ENCODE results near the gene TNIP1.

Gene TNIP1

DNA sequence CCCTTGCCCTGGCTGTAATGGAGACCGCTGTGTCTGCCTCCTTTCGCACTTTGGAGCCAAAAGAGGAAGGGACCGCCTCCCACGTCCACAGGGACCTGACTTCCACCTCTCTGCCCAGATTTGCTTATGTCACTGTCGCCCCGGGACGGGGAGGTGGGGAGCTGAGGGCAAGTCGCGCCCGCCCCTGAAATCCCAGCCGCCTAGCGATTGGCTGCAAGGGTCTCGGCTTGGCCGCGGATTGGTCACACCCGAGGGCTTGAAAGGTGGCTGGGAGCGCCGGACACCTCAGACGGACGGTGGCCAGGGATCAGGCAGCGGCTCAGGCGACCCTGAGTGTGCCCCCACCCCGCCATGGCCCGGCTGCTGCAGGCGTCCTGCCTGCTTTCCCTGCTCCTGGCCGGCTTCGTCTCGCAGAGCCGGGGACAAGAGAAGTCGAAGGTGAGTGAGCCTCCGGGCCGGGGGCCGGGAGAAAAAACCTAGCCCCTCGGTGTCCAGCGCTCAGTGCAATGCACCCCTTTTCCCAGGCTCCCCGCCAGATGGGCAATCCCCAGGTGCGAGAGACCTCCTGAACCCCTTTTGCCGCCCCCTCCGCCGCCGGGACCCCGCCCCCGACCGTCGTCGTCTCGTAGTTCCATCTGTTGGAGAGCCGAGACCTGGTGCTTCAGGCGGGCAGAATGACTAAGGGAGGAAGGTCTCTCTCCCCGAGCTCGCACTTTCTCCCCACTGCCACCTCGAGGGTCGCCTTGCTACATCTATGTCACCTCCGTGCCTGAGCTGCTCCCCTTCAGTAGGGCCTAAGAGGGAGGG is 60.3 kb downstream of the TNIP1 start, which contains the start of gene GPX3:
GPX3 (plus strand) TSS at position 288 of the 807 bp plus-strand sequence; CDS start at position 352, 64 bp downstream.
- DNase-seq = peak; percentile 74

DNA sequence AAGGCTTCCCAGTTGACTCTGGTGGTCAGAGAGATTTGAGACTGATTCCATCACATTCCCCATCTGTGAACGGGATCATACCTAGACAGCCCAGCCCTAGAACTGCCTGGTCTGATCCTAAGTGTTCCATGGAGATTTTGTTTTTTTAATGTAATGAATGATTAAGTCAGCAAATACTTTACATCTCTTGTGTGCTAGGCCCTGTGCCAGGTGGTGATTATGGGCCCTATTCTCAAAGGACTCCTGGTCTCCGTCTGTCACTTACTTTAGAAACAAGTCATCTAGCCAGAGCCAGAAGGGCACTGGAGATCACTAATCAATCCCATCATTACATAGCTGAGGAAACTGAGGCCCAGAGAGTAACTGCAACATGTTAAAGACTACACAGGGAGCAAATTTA is 61.5 kb downstream of the TNIP1 start:
- no peak for DNase-seq

DNA sequence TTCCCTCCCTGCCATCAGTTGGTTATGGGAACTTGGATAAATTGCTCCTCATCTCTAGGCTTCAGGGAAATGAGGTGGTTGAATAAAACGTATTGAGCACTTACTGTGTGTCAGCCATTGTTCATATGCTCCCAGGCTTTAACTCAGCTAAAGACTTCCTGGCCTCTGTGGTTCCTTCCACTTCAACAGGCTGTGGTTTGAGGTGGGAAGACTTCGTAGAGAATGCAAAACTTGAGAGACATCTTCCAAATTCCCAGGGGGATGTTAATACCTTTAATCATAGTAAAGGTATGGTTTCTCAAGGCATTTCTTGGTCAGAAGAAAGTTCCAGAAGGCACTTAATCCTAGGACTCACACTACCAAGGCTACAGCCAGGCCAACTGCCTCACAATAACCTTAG is 62.0 kb downstream of the TNIP1 start:
- no peak for DNase-seq

DNA sequence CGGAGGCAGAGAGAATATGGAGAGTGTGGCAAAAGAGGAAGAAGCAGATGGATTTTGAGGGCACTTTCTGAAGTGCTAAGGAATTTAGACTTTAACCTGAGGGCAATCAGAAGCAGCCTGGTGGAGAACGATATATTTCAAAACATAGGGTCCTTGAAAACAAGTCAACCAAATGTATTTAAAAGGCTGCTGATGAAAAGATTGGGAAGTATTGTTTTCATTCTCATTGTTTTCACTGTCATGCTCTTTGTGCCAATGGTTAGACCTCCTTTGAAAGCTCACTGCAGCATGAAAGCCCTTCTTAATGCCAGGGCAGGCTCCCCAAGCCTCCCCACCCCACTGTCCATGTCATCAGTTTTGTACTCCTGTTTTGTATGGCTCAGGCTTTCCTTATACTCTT is 62.9 kb downstream of the TNIP1 start:
- DNase-seq = no peak

DNA sequence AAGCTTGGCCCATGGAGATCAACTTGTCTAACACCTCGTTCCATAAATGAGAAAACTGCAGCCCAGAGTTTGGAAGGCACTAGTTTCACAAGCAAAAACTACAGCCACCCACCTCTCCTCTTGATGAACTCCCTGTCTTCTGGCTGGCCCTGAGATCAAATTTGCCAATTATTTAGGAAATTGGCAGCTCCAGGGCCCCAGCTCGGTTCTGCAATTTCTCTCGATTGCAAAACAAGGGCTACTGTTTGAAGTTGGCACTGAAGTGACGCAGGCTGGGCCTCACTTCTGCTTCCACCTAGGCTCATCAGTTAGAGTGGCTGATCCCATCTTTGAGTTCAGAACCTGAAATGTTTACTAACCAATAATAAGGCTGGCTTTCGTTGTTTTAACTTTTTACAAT is 64.1 kb downstream of the TNIP1 start:
- DNase-seq = no peak

DNA sequence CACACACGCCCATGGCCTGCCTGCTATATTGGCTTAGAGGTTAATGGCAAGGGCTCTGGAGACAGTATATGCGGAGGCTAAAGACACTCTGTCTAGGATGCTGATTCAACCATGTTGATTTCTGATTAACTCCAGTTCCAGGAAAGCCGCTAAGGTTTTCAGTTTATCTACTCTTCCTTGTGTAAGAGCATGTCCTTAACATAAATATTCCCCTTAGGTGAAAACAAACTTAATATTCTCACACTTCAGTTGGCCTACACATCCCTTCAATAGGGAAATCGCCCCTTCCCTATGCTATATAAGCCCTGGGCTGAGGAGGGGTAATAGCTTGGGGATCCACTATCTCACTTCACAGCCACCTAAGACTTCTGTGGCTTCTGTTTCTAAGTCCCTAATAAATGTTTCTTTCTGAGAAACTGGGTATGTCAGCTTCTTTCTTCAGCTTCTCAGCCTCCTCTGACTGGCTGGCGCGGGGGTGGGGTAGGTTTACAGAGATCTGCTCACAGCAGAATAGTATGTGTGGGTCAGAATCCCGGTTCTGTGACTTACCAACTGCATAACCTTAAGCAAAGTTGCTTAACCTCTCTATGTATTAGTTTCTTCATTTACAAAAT is 64.8 kb downstream of the TNIP1 start:
- no peak for DNase-seq

DNA sequence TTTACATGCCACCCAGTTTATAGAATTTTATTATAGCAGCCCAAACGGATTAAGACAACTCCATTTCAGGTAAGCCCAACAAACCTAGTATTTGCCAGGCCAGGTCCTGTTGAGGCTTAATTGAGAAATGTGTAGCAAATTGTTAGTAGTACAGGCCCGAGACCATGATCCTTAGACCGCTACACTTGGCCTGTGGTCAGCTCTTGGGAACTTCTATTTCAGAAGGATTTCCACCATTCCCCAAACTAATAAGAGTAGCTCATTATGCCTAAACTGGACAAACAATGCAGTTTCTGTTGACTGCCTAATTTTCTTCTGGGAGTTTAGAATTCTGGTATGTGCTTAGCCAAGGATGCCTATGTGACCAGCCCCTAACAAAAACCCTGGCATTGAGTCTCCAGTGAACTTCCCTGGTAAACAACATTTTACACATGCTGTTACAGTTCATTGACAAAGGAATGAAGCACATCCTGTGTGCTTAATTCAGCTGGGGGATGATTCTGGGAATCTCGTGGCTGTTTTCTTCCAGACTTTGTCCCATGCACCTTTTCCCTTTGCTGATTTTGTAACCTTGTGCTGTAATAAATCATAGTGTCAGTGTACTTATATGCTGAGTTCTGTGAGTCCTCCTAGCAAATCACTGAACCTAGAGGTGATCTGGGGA is 66.0 kb downstream of the TNIP1 start:
- no peak for DNase-seq

DNA sequence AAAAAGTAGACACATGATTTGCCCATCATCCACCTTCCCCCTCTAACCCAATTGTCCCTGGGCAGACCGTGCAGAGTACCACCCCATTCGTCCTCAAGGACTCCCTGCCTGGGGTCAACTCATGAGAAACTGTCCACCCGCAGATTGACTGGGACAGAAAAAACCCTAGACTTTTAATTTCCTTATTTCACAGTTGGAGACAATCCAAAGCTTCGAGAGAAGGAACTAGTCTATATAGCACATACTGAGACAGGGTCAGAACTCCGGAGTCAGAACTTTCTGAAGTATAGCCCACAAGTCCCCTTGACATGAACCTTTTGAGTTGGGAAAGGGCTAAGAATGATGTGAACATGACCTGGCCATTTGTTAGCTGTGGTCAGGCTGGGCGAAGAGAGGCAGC is 68.0 kb downstream of the TNIP1 start:
- no peak for DNase-seq

DNA sequence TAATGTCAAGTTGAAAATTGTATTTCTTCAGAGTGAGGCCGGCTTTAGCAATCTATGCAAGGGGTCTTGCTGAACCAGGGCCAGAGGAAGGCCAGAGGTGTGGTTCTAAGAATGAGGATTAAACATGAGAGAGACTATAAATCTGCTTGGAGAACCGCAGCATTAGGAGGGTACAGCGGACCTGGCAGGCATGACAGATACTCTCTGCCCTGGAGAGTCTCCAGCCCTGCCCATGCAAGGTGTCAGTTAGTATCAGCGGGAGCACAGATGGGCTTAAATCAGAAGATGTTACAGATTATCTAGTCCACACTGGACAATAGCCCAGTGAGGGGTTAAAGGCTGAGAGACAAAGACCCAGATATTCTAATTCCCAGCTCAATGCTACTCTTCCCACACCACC is 71.9 kb downstream of the TNIP1 start:
- DNase-seq = no peak

DNA sequence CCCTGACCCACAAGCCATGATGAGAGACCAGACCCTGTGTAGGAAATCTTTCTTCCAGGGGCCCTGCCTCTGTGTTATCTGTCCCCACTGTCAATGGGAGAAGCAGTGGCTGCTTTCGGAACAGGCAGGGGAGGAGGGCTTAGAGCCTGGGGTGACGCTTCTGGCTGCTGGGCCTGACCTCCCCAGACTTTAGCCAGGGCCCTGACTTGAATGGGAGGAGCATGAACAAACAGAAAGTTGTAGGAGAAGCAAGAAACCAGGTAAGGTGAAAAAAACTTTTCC is 72.7 kb downstream of the TNIP1 start:
- no peak for DNase-seq

DNA sequence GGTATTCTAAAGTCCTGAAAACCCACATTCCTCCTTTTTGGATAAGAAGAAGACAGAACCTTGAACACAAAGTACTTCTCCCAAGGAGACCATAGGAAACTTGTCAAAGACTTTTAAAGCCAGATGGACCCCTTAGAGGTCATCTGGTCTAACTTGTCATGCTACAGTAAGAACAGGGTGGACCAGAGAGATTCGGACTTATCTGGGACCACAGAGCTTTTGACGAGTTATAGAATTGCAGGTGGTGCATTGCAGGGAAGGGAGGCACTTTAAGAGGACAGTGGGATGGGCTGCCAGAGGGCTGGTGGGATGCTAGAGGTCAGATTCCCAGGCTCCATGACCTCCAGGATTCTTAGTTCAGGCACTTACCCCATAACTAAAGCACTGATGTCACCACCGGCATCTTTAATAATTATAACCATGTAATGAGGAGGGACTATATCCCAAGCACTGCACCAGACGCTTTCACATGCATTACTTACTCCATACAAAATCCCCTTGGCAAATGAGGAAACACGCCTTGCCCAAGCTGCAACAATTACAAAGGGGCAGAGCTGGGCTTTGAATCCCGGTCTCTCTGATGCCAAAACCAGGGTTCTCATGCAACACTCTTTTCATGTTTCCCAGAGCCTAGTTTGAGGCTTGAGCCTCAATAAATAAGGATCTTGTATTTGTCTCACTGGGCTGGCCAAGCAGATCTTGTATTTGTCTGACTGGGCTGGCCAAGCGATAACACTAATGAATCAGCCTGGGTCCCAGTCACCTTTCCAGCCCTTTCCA is 73.2 kb downstream of the TNIP1 start:
- no peak for DNase-seq

DNA sequence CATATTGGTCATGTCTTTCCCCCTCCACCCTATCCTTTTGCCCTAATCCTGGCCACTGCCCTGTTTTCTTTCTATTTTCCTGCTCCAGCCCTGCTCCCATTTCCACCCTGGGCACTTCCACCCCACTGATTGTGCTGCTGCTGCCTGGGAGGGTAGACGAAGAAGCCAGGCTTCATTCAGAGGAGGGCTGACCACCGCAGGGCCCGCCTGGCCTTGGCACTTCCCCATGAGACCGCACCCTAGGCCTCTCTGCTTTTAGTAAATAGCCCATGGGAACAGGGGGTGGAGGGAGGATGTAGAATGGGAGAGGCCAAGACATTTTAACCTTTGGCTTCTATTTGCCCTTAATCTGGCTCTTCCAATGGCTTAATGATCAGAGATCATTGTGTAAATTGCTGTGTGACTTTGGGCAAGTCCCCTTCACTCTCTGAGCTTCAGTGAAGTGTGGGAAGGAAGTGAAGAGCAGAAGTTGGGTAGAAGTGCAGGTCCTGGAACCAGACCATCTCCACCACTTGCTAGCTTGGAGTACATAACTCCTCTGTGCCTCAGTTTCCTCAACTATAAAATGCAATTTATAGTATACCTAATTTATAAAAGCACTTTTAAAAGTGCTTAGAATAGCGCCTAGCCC is 74.0 kb downstream of the TNIP1 start:
- no peak for DNase-seq

DNA sequence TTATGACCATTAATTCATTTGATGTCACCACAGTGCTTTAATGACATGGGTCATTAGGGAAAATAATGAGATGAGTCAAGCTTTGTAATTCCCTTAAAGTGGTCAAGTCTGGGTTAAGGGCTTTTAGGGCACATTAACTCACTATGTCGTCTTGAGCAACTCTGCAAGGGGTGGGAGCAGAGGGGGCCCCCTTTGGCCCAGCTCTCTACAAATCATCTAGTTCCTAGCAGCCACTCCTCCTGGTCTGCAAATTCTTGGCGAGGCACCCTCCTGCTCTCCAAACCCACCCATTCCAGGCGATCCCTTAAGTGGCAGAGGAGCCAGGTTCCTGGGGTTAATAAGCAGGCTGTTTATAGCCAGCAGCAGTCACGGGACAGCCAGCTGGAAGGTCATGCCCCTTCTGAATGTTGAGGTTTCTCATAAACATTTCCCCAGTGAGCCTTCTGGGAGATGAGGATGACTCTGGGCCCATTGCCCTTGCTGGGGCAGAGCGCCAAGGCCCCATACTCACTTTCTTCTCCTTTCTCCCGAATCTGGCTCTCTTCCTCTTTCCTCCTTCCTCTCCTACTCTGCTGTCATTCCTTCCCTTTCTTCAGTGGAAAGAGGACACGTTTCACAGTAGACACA is 74.8 kb downstream of the TNIP1 start:
- DNase-seq = no peak

DNA sequence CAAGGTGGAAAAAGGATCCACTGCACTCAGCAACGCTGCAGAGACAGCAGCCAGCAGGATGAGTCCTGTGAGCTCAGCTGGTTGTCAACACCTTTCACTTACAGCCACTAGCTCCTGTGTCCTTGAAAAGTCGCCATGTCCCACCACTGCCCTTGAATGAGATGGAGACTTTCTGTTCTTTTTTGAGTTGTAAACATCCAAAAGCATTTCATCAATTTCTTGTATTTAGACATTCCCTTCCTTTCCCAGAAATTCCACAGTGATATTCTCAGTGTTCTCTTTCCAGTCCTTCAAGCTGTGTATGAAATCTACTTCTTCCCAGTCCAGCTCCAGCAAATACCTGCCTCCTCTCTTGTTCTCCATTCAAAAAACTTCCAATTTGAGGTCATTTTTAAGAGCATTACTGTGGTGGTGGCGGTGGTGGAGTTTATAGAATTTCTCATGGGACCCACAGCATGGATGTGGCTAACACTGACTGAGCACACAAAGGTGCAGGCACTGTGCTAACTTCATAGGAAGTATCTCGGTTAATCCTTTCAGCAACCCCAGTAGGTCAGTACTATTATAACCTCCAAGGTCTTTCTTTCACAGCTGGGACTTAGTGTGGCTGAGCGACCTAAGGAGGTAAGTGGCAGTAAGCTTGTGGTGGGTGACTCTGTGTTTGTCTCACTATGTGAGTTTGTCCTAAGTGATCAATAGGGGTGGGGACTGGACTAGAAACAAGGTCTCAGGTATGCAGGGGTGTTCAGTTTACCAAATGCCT is 75.5 kb downstream of the TNIP1 start:
- no peak for DNase-seq

DNA sequence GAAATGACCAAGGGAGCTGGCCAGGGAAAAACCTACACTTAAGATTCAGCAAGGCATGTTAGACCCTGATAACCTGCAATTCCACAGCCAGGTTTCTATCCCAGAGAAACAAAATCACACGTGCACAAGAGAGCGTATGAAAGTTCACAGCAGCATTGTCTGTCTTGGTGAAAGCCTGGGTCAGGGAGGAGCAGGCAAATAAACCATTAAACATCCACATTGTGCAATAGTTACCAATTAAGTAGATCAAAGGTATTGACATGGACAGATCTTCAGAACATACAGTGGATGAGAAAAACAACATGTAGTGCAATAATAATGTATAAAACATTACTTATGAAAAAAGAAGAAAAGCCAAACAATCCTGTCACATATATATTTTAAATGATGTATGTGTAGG is 76.3 kb downstream of the TNIP1 start:
- no peak for DNase-seq

DNA sequence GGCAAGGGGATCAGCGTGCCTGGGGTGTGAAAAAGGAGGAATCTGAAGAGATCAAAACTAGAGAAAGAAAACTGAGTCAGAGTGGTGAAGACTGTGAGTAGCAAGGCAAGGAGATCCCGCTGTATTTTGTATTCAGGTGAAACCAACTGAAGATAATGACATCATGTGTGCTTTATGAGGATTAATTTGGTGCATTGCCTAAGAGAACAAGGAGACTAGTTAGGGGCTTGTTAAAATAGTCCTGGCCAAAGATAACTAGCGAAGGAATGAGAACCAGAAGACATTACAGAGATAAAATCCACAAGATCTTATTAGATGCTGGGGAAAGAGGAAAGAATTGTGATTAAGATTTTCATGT is 77.4 kb downstream of the TNIP1 start:
- no peak for DNase-seq

DNA sequence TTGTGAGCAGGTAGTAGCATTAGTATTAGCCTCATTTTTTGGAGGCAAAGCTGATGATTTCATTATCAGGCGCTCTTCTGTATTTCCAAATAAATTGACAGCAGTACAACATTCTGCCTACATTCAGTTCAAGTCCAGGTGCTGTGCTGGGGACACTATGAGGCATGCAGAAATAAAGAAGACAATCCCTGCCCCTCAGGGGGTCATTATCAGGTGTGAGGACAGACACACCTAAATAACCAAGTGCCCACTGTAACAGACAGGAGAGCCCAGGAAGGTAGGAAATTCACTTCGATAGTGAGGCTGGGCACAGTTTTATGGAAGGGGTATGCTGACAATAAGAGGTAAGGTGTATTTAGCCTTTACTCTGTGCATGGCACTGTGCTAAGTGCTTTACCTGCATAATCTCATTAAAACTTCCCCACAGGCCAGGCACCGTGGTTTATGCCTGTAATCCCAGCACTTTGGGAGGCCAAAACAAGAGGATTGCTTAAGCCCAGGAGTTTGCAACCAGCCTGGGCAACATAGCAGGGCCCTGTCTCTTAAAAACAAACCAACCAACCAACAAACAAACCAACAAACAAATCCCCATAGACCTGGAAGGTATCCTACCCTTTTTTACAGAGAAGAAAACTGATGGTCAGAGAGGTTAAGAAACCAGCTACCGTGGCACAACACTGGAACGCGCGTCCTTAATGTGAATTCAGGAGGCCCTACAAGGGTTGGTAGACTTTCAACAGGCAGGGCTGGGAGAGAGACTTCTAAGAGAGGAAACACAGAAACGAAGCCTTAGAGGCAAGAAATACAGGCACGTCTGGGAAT is 77.9 kb downstream of the TNIP1 start:
- no peak for DNase-seq

DNA sequence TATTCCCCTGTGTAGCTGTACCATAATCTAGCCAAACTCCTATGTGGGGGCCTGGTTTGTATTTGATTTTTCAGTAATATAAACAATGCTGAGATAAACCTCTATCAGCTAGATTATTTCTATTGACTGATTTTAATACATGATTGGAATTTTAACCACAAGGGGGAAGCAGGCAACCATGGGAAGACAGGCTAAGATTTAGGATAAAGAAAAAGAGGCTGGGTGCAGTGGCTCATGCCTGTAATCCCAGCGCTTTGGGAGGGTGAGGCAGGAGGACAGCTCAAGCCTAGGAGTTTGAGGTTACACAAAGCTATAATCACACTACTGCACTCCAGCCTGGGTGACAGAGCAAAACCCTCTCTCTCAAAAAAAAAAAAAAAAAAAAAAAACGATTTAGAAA is 78.6 kb downstream of the TNIP1 start:
- DNase-seq = no peak

DNA sequence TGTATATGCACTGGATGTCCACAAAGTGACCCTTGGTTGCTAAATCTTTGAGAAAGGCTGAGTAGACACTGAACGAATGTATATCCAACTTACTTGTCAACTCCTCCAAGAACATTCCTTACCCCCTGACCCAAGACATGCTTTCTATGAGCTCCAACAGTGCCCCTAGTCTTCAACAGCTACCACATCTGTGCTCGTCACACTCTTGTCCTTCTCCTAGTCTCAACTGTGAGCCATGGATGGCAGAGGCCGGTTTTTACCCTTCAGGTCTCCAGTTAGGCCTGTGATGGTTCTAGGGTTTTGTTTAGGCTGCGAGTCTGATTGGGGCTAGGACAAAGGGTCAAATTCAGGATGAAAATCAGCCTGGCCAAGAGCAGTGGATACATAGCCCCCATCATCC is 79.4 kb downstream of the TNIP1 start:
- DNase-seq = no peak

DNA sequence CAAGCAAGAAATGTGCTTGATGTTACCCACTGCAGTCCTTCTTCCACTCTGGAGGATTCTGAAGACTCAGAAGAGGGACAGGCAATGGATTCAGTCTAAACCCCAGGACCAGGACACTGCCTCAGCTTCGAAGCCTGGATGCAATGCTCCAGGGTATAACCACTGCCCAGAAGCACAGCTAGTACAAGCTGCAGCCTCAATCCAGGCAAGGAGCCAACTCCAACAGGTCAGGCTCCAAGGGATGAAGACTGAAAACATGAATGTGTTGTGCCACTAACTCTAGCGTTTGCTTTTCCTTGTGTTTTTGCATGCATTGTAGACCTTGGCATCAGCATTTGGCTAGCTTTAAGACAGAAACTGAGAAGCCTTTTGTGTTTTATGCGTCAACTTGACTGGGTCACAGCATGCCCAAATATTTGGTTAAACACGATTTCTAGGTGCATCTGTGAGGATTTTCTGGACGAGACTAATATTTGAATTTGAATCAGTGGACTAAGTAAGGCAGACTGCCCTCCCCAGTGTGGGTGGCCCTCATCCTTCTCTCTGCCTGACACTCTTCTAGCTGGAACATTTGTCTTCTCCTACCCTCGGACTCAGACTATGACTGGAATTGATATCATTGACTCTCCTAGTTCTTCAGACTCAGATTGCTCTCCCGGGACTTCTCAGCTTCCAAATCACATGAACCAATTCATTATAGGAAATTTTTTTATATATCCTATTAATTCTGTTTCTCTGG is 81.0 kb downstream of the TNIP1 start:
- no peak for DNase-seq
